Osteoblast (primary cell): ENCODE results near the gene WDR91. TPM values are rescaled to one million over a fixed set of nuclear protein-coding genes. Genes with fewer than 3 reads are reported as not detected.

Experiments
- DNase-seq: peaks from one replicate; pipeline ENCODE4 v3.0.0; 2011; ENCODE audit warnings: low spot score, mixed read lengths; ENCODE audit not compliant: insufficient read length; ENCODE audit errors: missing footprints
- H2AFZ ChIP-seq: 2 replicates; pipeline ENCODE4 v1.6.0; 2011; ENCODE audit warnings: mild to moderate bottlenecking, low read length
- H3K27ac ChIP-seq: 2 replicates; pipeline ENCODE4 v1.5.1; 2011; ENCODE audit warnings: mild to moderate bottlenecking, low read depth, low read length, moderate library complexity
- H3K27me3 ChIP-seq: 2 replicates; pipeline ENCODE4 v1.6.0; 2012; ENCODE audit warnings: mild to moderate bottlenecking, control low read depth, inconsistent platforms, low read length, moderate library complexity; ENCODE audit not compliant: insufficient read depth
- H3K36me3 ChIP-seq: 2 replicates; pipeline ENCODE4 v1.5.1; 2011; ENCODE audit warnings: mild to moderate bottlenecking, low read length, control low read depth, moderate library complexity; ENCODE audit not compliant: insufficient read depth
- H3K4me1 ChIP-seq: 2 replicates; pipeline ENCODE4 v1.5.1; 2011; ENCODE audit warnings: mild to moderate bottlenecking, low read length, control low read depth, moderate library complexity; ENCODE audit not compliant: insufficient read depth
- H3K4me2 ChIP-seq: 2 replicates; pipeline ENCODE4 v1.6.0; 2011; ENCODE audit warnings: mild to moderate bottlenecking, low read length; ENCODE audit not compliant: insufficient read depth
- H3K4me3 ChIP-seq: fragments of 200-600 bp; sonication (generic); 3 replicates; pipeline ENCODE4 v1.5.1; 2012; ENCODE audit warnings: mild to moderate bottlenecking, low read length, inconsistent platforms; ENCODE audit not compliant: insufficient read depth
- H3K79me2 ChIP-seq: 2 replicates; pipeline ENCODE4 v1.6.0; 2012; ENCODE audit warnings: mild to moderate bottlenecking, low read length, control low read depth, inconsistent platforms; ENCODE audit not compliant: insufficient read depth
- H3K9me3 ChIP-seq: 2 replicates; pipeline ENCODE4 v1.5.1; 2011; ENCODE audit warnings: low read depth, low read length, control low read depth
- H4K20me1 ChIP-seq: 2 replicates; pipeline ENCODE4 v1.6.0; 2012; ENCODE audit warnings: mild to moderate bottlenecking, low read length, control low read depth; ENCODE audit not compliant: insufficient read depth
- CTCF ChIP-seq: IDR thresholded peaks from 2 replicates; pipeline ENCODE4 v1.5.1; 2011; ENCODE audit warnings: mild to moderate bottlenecking, low read depth, low read length, moderate library complexity; ENCODE audit errors: extremely low read depth
- total RNA-seq: library from RNA; depleted of rRNA; stranded (reverse); fragments of >200 nt; gene quantifications from 2 replicates; pipeline ENCODE4 v1.2.3, GENCODE V29; 2012

The WDR91 gene
- total RNA-seq, 1 donor, result 8.7 TPM

- H3K36me3 ChIP-seq, result peaks cover 38% of the 10 kb centered on the region
- peaks cover 28% of the 10 kb centered on the region for H3K79me2 ChIP-seq
- H3K27ac ChIP-seq, result peak overlapping the region; percentile 89
- H4K20me1 ChIP-seq, result peaks cover 16% of the 10 kb centered on the region
- H3K4me1 ChIP-seq, result peaks cover 24% of the 10 kb centered on the region
- DNase-seq, result no peak
- peak overlapping the region; percentile 88 for H3K4me2 ChIP-seq
- no peaks in the 10 kb centered on the region for H3K27me3 ChIP-seq
- H2AFZ ChIP-seq, result no peak overlapping the region
- no peak for TF ChIP-seq CTCF
- H3K9me3 ChIP-seq, result no peaks in the 10 kb centered on the region
- H3K4me3 ChIP-seq, result peak overlapping the region; percentile 90
Measured at GRCh38 chr7:135168489-135169140, 42.7 kb downstream of the WDR91 start.

- Histone ChIP-seq H3K4me3 (no peak overlapping the region), H4K20me1 (peaks cover 16% of the 10 kb centered on the region), H3K4me2 (no peak overlapping the region), H3K4me1 (peaks cover 24% of the 10 kb centered on the region), H3K27ac (no peak overlapping the region), H3K79me2 (peaks cover 28% of the 10 kb centered on the region), H3K9me3 (no peaks in the 10 kb centered on the region), H3K36me3 (peaks cover 38% of the 10 kb centered on the region), H2AFZ (no peak overlapping the region), H3K27me3 (no peaks in the 10 kb centered on the region)
- DNase-seq, result no peak
- TF ChIP-seq CTCF, result no peak
Measured at GRCh38 chr7:135168001-135168400, 43.3 kb downstream of the WDR91 start.

- Histone ChIP-seq H3K27ac (no peak overlapping the region), H3K79me2 (peaks cover 28% of the 10 kb centered on the region)
- no peak for TF ChIP-seq CTCF
Measured at GRCh38 chr7:135167365-135167917, 43.9 kb downstream of the WDR91 start.

GRCh38 chr7:135166338-135166990, 44.9 kb downstream of the WDR91 start:
- Histone ChIP-seq H4K20me1 (peaks cover 16% of the 10 kb centered on the region), H3K4me1 (peaks cover 19% of the 10 kb centered on the region), H3K79me2 (peaks cover 28% of the 10 kb centered on the region), H3K4me2 (no peak overlapping the region), H3K4me3 (no peak overlapping the region), H3K9me3 (no peaks in the 10 kb centered on the region), H2AFZ (no peak overlapping the region), H3K36me3 (peaks cover 38% of the 10 kb centered on the region), H3K27me3 (no peaks in the 10 kb centered on the region), H3K27ac (no peak overlapping the region)
- no peak for DNase-seq
- no peak for TF ChIP-seq CTCF

More at GRCh38 chr7:135167365-135167917, 43.9 kb downstream of the WDR91 start:
- H2AFZ ChIP-seq, result no peak overlapping the region
- no peaks in the 10 kb centered on the region for H3K9me3 ChIP-seq
- H3K36me3 ChIP-seq, result peaks cover 38% of the 10 kb centered on the region
- H3K4me1 ChIP-seq, result peaks cover 24% of the 10 kb centered on the region
- H3K4me2 ChIP-seq, result no peak overlapping the region
- no peak for DNase-seq
- H3K4me3 ChIP-seq, result no peak overlapping the region
- peaks cover 16% of the 10 kb centered on the region for H4K20me1 ChIP-seq
- H3K27me3 ChIP-seq, result no peaks in the 10 kb centered on the region
